NOMO-1 (cell line): ENCODE results near the gene STXBP5.
"Not testable (repeated sequence)": the region's sequence is repeated elsewhere in the genome, so short reads cannot be mapped to it uniquely, and the experiment has no call there.

ENCODE experiments used
- DNase-seq, 2 experiments: peaks; one replicate each; lab custom pipeline; 2025; ENCODE audit not compliant: unreplicated experiment in 2 of 2; lab: John Stamatoyannopoulos, UW

The STXBP5 gene

GRCh38 chr6:147238164-147238563 lies 33.9 kb downstream of the STXBP5 start:
- DNase-seq: no peak

GRCh38 chr6:147238906-147239305 lies 34.7 kb downstream of the STXBP5 start:
- no peak for DNase-seq

- DNase-seq: no peak
Observed at GRCh38 chr6:147244832-147245231, 40.6 kb downstream of the STXBP5 start.

GRCh38 chr6:147245693-147246092 lies 41.5 kb downstream of the STXBP5 start:
- no peak for DNase-seq

- DNase-seq: no peak
Observed at GRCh38 chr6:147246853-147247635, 42.8 kb downstream of the STXBP5 start.

- no peak for DNase-seq
Observed at GRCh38 chr6:147248859-147249258, 44.6 kb downstream of the STXBP5 start.

- no peak for DNase-seq
Observed at GRCh38 chr6:147251072-147251471, 46.9 kb downstream of the STXBP5 start.

- not testable (repeated sequence) for DNase-seq
Observed at GRCh38 chr6:147254929-147255473, 50.8 kb downstream of the STXBP5 start.

- DNase-seq: no peak
Observed at GRCh38 chr6:147255948-147256674, 51.9 kb downstream of the STXBP5 start.

GRCh38 chr6:147257760-147258159 lies 53.5 kb downstream of the STXBP5 start:
- DNase-seq: no peak

GRCh38 chr6:147260091-147260490 lies 55.9 kb downstream of the STXBP5 start:
- no peak for DNase-seq

- DNase-seq: peak in 1 of 2 experiments; percentile 43
Observed at GRCh38 chr6:147262946-147263345, 58.7 kb downstream of the STXBP5 start.

GRCh38 chr6:147266821-147267220 lies 62.6 kb downstream of the STXBP5 start:
- no peak for DNase-seq

- DNase-seq: no peak
Observed at GRCh38 chr6:147267658-147268057, 63.4 kb downstream of the STXBP5 start.

GRCh38 chr6:147268254-147268653 lies 64.0 kb downstream of the STXBP5 start:
- no peak for DNase-seq

- DNase-seq: no peak
Observed at GRCh38 chr6:147274012-147274411, 69.8 kb downstream of the STXBP5 start.

- DNase-seq: no peak
Observed at GRCh38 chr6:147274776-147275175, 70.6 kb downstream of the STXBP5 start.

GRCh38 chr6:147278891-147279290 lies 74.7 kb downstream of the STXBP5 start:
- DNase-seq: no peak

- DNase-seq: no peak
Observed at GRCh38 chr6:147279427-147279826, 75.2 kb downstream of the STXBP5 start.

- DNase-seq: no peak
Observed at GRCh38 chr6:147281895-147282565, 77.8 kb downstream of the STXBP5 start.

GRCh38 chr6:147282566-147282959 lies 78.3 kb downstream of the STXBP5 start:
- no peak for DNase-seq
